Activated T-cell treated with anti-CD3 and anti-CD28 coated beads, Interleukin-2, amount 50 U/mL, for 24 hours (primary cell): ENCODE results near the gene CENPT.

Source experiments
- DNase-seq: peaks from one replicate; pipeline ENCODE4 v3.0.0-alpha.2; 2020
- H3K27ac Mint-ChIP-seq: 2 replicates; pipeline ENCODE4 v1.8.0; 2020; ENCODE audit warnings: mild to moderate bottlenecking, mixed read lengths
- H3K27me3 Mint-ChIP-seq: 2 replicates; pipeline ENCODE4 v1.8.0; 2020; ENCODE audit warnings: mixed read lengths
- H3K36me3 Mint-ChIP-seq: 2 replicates; pipeline ENCODE4 v1.8.0; 2020; ENCODE audit warnings: low read depth, mixed read lengths
- H3K4me1 Mint-ChIP-seq: 2 replicates; pipeline ENCODE4 v1.8.0; 2020; ENCODE audit warnings: low read depth, mixed read lengths
- H3K4me3 Mint-ChIP-seq: 2 replicates; pipeline ENCODE4 v1.8.0; 2020; ENCODE audit warnings: mild to moderate bottlenecking, moderate library complexity, mixed read lengths
- H3K9me3 Mint-ChIP-seq: 2 replicates; pipeline ENCODE4 v1.8.0; 2020; ENCODE audit warnings: mixed read lengths

Gene CENPT

DNA sequence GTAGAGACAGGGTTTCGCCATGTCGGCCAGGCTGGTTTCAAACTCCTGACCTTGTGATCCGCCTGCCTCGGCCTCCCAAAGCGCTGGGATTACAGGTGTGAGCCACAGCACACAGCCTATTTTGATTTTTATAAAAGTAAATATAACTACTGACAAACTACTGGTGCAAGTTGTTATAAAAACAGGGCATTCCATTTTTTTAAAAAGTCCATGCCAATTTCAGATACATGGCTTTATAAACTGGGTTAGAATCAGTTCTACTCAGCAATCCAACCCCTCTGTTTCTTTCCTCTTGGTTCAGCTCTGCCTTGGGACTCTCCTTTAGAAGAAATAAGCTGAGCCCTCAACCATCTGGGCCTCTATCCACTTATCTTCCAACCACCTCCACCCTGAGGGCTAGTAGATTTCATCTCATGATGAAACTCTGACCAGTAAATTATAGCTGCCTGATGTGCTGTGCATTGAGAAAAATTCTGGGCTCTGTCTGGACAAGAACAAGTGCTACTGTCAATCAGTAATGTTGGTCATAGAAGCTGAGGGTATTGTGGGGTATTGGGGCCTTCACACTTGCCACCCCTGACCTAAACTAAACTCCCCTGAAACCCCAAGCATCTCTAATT, 51.3 kb downstream of the CENPT start:
- Mint-ChIP-seq H3K27ac (no peak overlapping the region), H3K27me3 (no peaks in the 10 kb centered on the region), H3K4me3 (no peak overlapping the region), H3K9me3 (no peaks in the 10 kb centered on the region), H3K4me1 (peaks cover 39% of the 10 kb centered on the region), H3K36me3 (peaks cover 46% of the 10 kb centered on the region)
- no peak for DNase-seq

DNA sequence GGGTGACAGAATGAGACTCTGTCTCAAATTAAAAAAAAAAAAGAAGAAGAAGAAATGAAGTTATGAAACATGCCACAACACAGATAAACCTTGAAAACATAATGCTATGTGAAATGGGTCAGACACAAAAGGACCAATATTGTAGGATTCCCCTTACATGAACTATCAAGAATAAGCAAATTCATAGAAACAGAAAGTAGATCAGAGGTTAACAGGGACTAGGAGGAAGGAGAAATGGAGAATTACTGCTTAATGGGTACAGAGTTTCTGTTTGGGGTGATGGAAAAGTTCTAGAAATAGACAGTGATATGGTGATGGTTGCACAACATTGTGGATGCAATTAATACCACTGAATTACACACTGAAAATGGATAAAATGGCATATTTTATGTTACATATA, 57.4 kb downstream of the CENPT start:
- H3K27me3 Mint-ChIP-seq: no peaks in the 10 kb centered on the region
- H3K4me1 Mint-ChIP-seq: peaks cover 16% of the 10 kb centered on the region
- H3K27ac Mint-ChIP-seq: no peak overlapping the region
- no peak for DNase-seq
- peaks cover 14% of the 10 kb centered on the region for H3K36me3 Mint-ChIP-seq
- no peak overlapping the region for H3K4me3 Mint-ChIP-seq
- H3K9me3 Mint-ChIP-seq: no peaks in the 10 kb centered on the region

- Mint-ChIP-seq H3K4me1 (peaks cover 22% of the 10 kb centered on the region), H3K36me3 (peaks cover 20% of the 10 kb centered on the region), H3K4me3 (no peak overlapping the region), H3K27ac (no peak overlapping the region), H3K27me3 (no peaks in the 10 kb centered on the region), H3K9me3 (no peaks in the 10 kb centered on the region)
- DNase-seq: no peak
These were observed 61.0 kb downstream of the CENPT start for GRCh38 chr16:67786491-67786890.

DNA sequence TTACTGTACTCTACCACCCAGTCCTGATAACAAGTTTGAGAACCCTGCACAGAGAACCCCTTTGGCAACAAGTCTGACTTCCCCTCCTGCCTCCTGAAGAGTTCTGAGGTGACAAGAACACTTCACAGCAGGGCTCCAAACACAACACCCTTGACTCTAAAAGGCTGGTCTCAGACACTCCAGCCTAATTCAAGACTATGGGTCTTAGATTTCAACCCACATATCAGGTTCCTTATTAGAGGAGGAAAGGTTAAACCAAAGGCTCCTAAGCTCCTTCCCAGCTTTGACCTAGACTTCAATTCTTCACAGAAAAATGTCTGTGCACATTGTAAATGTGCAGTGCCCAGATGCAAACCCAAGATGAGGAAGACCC, 64.2 kb downstream of the CENPT start:
- Mint-ChIP-seq H3K9me3 (no peaks in the 10 kb centered on the region), H3K36me3 (peaks cover 21% of the 10 kb centered on the region), H3K27me3 (no peaks in the 10 kb centered on the region), H3K4me3 (no peak overlapping the region), H3K27ac (no peak overlapping the region), H3K4me1 (peaks cover 37% of the 10 kb centered on the region)
- no peak for DNase-seq

GRCh38 chr16:67782567-67783352, 64.7 kb downstream of the CENPT start:
- Mint-ChIP-seq H3K36me3 (peaks cover 22% of the 10 kb centered on the region), H3K4me3 (no peak overlapping the region), H3K9me3 (no peaks in the 10 kb centered on the region), H3K27ac (no peak overlapping the region), H3K4me1 (peaks cover 37% of the 10 kb centered on the region), H3K27me3 (no peaks in the 10 kb centered on the region)
- no peak for DNase-seq

DNA sequence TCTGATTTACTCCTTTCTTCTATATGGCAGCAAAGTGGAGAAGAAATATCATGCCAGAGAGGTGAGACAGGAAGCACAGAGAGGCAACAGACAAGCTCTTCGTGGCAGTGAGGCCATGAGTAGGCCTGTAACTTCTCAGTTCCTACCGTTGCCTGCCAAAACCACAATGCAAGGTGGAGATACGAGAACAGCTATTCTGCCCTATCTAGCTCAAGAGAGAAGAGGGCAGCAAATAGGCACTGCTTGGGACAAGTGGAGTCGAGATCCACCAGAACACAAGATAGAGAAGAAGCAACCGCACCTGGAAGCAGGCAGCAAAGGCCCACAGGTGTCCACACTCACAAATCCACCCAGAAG, 66.0 kb downstream of the CENPT start:
- Mint-ChIP-seq H3K4me1 (peaks cover 35% of the 10 kb centered on the region), H3K36me3 (peaks cover 23% of the 10 kb centered on the region), H3K9me3 (no peaks in the 10 kb centered on the region), H3K27ac (peak overlapping the region; percentile 67), H3K27me3 (no peaks in the 10 kb centered on the region), H3K4me3 (no peak overlapping the region)
- DNase-seq: no peak

DNA sequence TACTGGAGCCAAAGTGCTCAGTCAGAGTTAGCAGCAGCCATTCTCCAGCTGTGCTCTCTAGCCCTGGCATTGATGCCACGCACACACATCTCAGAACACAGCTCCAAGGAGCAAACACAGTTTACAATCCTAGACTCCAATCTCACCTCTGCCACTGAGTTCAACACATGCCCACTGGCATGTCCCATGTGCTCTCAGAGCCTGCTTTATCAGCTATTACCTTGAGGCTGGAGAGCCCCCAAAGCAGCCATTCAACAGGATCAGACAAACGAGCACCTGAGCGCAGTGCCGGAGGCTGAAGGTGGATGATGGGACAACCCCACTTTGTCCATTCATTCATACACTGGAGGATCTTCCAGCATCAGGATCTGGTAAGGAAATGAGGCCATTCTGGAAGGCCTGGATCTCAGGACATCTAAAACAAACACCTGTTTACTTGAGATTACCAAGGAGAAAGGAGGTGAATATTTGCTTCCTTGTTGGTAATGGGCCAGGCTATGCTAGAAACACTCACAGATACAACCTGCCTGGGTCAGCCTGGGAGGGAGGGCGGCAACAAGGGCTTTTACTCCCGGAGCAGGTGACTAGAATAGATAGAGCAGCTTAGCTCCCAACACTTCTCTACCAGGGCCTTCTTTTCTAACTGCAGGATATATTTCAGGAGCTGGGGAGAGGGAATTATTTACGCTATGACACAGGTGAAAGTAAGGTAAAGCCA, 66.5 kb downstream of the CENPT start:
- Mint-ChIP-seq H3K4me3 (no peak overlapping the region), H3K4me1 (peaks cover 32% of the 10 kb centered on the region), H3K27ac (peak overlapping the region; percentile 67), H3K36me3 (peaks cover 22% of the 10 kb centered on the region), H3K27me3 (no peaks in the 10 kb centered on the region), H3K9me3 (no peaks in the 10 kb centered on the region)
- DNase-seq: no peak

GRCh38 chr16:67779256-67780014, 68.1 kb downstream of the CENPT start:
- Mint-ChIP-seq H3K9me3 (no peaks in the 10 kb centered on the region), H3K36me3 (peaks cover 21% of the 10 kb centered on the region)

More at GRCh38 chr16:67779256-67780014, 68.1 kb downstream of the CENPT start:
- no peak for DNase-seq
- no peaks in the 10 kb centered on the region for H3K27me3 Mint-ChIP-seq
- no peak overlapping the region for H3K4me3 Mint-ChIP-seq
- H3K27ac Mint-ChIP-seq: peak overlapping the region; percentile 79
- H3K4me1 Mint-ChIP-seq: peaks cover 34% of the 10 kb centered on the region
